ENCODE measurements around the gene GPR31. TPM values are rescaled to one million over a fixed set of nuclear protein-coding genes. Genes with fewer than 3 reads are reported as not detected.

GPR31 gene
- total and polyA plus RNA-seq, 2 of the 4 experiments (the other 2 are of a cell fraction), result not detected

DNA sequence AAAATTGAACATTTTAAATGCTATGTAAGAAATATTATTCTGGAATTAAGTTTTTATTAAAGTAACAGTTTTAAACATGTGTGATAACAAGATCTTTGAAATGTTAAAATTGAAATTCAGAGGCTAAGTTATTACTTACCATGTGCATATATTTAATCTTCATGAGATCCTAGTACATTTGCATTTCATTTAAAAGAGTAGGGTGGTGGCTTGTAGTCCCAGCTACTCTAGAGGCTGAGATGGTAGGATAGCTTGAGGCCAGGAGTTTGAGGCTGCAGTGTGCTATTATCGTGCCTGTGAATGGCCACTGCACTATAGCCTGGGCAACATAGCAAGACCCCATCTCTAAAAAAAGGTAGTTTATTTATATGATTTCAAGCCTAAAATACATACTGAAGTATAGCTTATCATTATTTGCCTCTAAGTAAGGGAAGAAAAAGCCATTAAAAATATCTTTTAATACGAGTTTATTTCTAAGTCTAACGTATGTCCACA, 31.9 kb downstream of the GPR31 start:
- no peak overlapping the region for H4K5ac ChIP-seq (ENCODE audit: low read depth, low read length)
- no peak overlapping the region for H2AK9ac ChIP-seq (replicated peaks; ENCODE audit: low read depth, low read length, poor library complexity)
- no peaks in the 10 kb centered on the region for H3K79me1 ChIP-seq (ENCODE audit: low read depth in 1 of 2, low read length in 2 of 2)
- H3K9ac ChIP-seq (ENCODE audit: low read depth, low read length), result no peak overlapping the region
- no peak overlapping the region for H2AK5ac ChIP-seq (ENCODE audit: low read depth, low read length)
- CTCF ChIA-PET, result no interaction called here
- no peak overlapping the region for H3K56ac ChIP-seq (ENCODE audit: extremely low read depth, insufficient read depth, low read length)
- H2BK15ac ChIP-seq (ENCODE audit: low read depth, low read length), result no peak overlapping the region
- no peak overlapping the region for H2BK5ac ChIP-seq (ENCODE audit: low read depth, low read length, poor library complexity, severe bottlenecking)
- no peak overlapping the region for H3K4me2 ChIP-seq (ENCODE audit: low read depth, low read length)
- DNase-seq (no peak), ATAC-seq (ENCODE audit: low read depth) (no peak)
- H3K18ac ChIP-seq (ENCODE audit: low read depth, low read length), result no peak overlapping the region
- dilution Hi-C loops (cut with HindIII; ENCODE audit: low sequenced_read_pairs, unreplicated experiment), result no loop called here
- no peaks in the 10 kb centered on the region for H3K27me3 ChIP-seq (ENCODE audit: control insufficient read depth, insufficient read depth, low read length)
- no CpG with 5 or more reads among the region's 3 CpGs for WGBS, 2 experiments (ENCODE audit: extremely low coverage in 2 of 2, insufficient read length in 1 of 2)
- intact Hi-C loops (cut with micrococcal nuclease), result no loop called here
- no peaks in the 10 kb centered on the region for H4K20me1 ChIP-seq (ENCODE audit: insufficient read depth, low read length)
- H3K14ac ChIP-seq (replicated peaks; ENCODE audit: low read depth, low read length), result no peak overlapping the region
- BruUV-seq (replicated peaks), result no TSS peak
- H3K9me3 ChIP-seq (ENCODE audit: control insufficient read depth, insufficient read depth, low read length), result peaks cover 13% of the 10 kb centered on the region
- in situ Hi-C loops (cut with MboI; ENCODE audit: low sequenced_read_pairs), result no loop called here
- H3K9me1 ChIP-seq (ENCODE audit: insufficient read depth, low read length), result no peaks in the 10 kb centered on the region
- no peak for TF ChIP-seq RAD21 (IDR thresholded peaks at IDR 0.05; ENCODE audit: low read length)
- no peak for TF ChIP-seq MAFK (IDR thresholded peaks at IDR 0.05; ENCODE audit: low read depth, low read length)
- no peak for TF ChIP-seq CEBPB (IDR thresholded peaks at IDR 0.05; ENCODE audit: low read depth, low read length)
- TF ChIP-seq BHLHE40 (IDR thresholded peaks at IDR 0.05; ENCODE audit: low read depth, low read length), result no peak
- no peak for TF ChIP-seq MAZ (IDR thresholded peaks at IDR 0.05; ENCODE audit: borderline replicate concordance, low read depth, low read length)
- no peak for TF ChIP-seq CHD1 (IDR thresholded peaks at IDR 0.05; ENCODE audit: low read depth, low read length)
- no peak overlapping the region for H2BK120ac ChIP-seq (ENCODE audit: low read depth, low read length)
- no peak overlapping the region for H3K4me3 ChIP-seq (ENCODE audit: insufficient read depth, low read depth, low read length)
- H2BK20ac ChIP-seq (ENCODE audit: low read depth, low read length), result no peak overlapping the region
- no peak overlapping the region for H3K23ac ChIP-seq (ENCODE audit: low read depth, low read length)
- H4K8ac ChIP-seq (ENCODE audit: low read depth in 2 of 2, low read length in 2 of 2), result no peak overlapping the region
- no peaks in the 10 kb centered on the region for H3K36me3 ChIP-seq (ENCODE audit: control insufficient read depth, insufficient read depth, low read length)
- H3K4ac ChIP-seq (ENCODE audit: low read depth, low read length), result no peak overlapping the region
- H3K27ac ChIP-seq (ENCODE audit: insufficient read depth, low read length), result no peak overlapping the region
- H4K91ac ChIP-seq (ENCODE audit: insufficient read depth, low read depth, low read length), result no peak overlapping the region
- H3K4me1 ChIP-seq (ENCODE audit: control insufficient read depth, insufficient read depth, low read length), result no peaks in the 10 kb centered on the region
- no peak overlapping the region for H2AFZ ChIP-seq (replicated peaks; ENCODE audit: low read length, poor library complexity)
- POLR2A ChIA-PET (ENCODE audit: unreplicated experiment), result no interaction called here
